GM12874 (cell line): ENCODE measurements around the gene CD80.

Experiments
- CTCF ChIP-seq: IDR thresholded peaks from 2 replicates; pipeline ENCODE4 v1.5.1; 2011; ENCODE audit warnings: low read depth, mild to moderate bottlenecking, control low read depth, low read length, moderate library complexity; ENCODE audit not compliant: insufficient read depth

CD80 gene

GRCh38 chr3:119538772-119539171 lies 20.6 kb downstream of the CD80 start:
- TF ChIP-seq CTCF, result no peak

- TF ChIP-seq CTCF, result no peak
Measured at GRCh38 chr3:119536757-119537156, 22.7 kb downstream of the CD80 start.

- TF ChIP-seq CTCF, result no peak
Measured at GRCh38 chr3:119534296-119534695, 25.1 kb downstream of the CD80 start.

GRCh38 chr3:119531151-119531550 lies 28.3 kb downstream of the CD80 start:
- TF ChIP-seq CTCF, result no peak

- no peak for TF ChIP-seq CTCF
Measured at GRCh38 chr3:119530456-119530855, 29.0 kb downstream of the CD80 start.

- TF ChIP-seq CTCF, result no peak
Measured at GRCh38 chr3:119529883-119530282, 29.5 kb downstream of the CD80 start.

GRCh38 chr3:119527714-119528113 lies 31.7 kb downstream of the CD80 start:
- TF ChIP-seq CTCF, result no peak
